Liver (tissue), 3 donors: Measurements from ENCODE around the gene HOXA5.

Experiments used
- ATF3 ChIP-seq: IDR thresholded peaks from 2 replicates; pipeline ENCODE4 v1.6.1; 2016; ENCODE audit warnings: antibody characterized with exemption
- CTCF ChIP-seq: fragments of 150-350 bp; IDR thresholded peaks from 2 replicates; pipeline ENCODE4 v1.5.1; 2017; ENCODE audit warnings: improper control_type of control experiment, low read depth, low read length; ENCODE audit not compliant: missing input control
- EGR1 ChIP-seq, 2 donors: IDR thresholded peaks; 2 replicates each; pipeline ENCODE4 v1.6.1; 2016 to 2018; ENCODE audit warnings: antibody characterized with exemption in 2 of 2, low read depth in 2 of 2
- FOXA1 ChIP-seq: IDR thresholded peaks from 2 replicates; pipeline ENCODE4 v1.6.1; 2016; ENCODE audit warnings: antibody characterized with exemption
- JUND ChIP-seq, 2 donors: IDR thresholded peaks; 2 replicates each; pipeline ENCODE4 v1.6.1; 2016; ENCODE audit warnings: antibody characterized with exemption in 2 of 2
- MAX ChIP-seq: IDR thresholded peaks from 2 replicates; pipeline ENCODE4 v1.6.1; 2016; ENCODE audit warnings: antibody characterized with exemption
- NR2F2 ChIP-seq: IDR thresholded peaks from 2 replicates; pipeline ENCODE4 v1.6.1; 2016; ENCODE audit warnings: antibody characterized with exemption
- RAD21 ChIP-seq, 2 donors: IDR thresholded peaks; 2 replicates each; pipeline ENCODE4 v1.6.1; 2016; ENCODE audit warnings: antibody characterized with exemption in 2 of 2, mild to moderate bottlenecking in 2 of 2
- REST ChIP-seq: IDR thresholded peaks from 2 replicates; pipeline ENCODE4 v1.6.1; 2016; ENCODE audit warnings: antibody characterized with exemption, mild to moderate bottlenecking
- SP1 ChIP-seq: IDR thresholded peaks from 2 replicates; pipeline ENCODE4 v1.6.1; 2018; ENCODE audit warnings: antibody characterized with exemption, mild to moderate bottlenecking
- TAF1 ChIP-seq: conservative IDR thresholded peaks from 2 replicates; pipeline ENCODE4 v1.6.1; 2016; ENCODE audit warnings: antibody characterized with exemption, mild to moderate bottlenecking
- YY1 ChIP-seq: IDR thresholded peaks from 2 replicates; pipeline ENCODE4 v1.6.1; 2016; ENCODE audit warnings: antibody characterized with exemption, mild to moderate bottlenecking
- ZBTB33 ChIP-seq: IDR thresholded peaks from 2 replicates; pipeline ENCODE4 v1.6.1; 2016; ENCODE audit warnings: antibody characterized with exemption
- donor health status: healthy.
- donor health status: healthy.

- TF ChIP-seq CTCF = no peak
- TF ChIP-seq MAX = no peak
- TF ChIP-seq ATF3 = no peak
- no peak for TF ChIP-seq REST
- no peak for TF ChIP-seq RAD21 (IDR thresholded peaks at IDR 0.05)
- no peak for TF ChIP-seq JUND (IDR thresholded peaks at IDR 0.05)
- TF ChIP-seq SP1 = no peak
- no peak for TF ChIP-seq YY1
- no peak for TF ChIP-seq TAF1
- no peak for TF ChIP-seq ZBTB33
- TF ChIP-seq NR2F2 = no peak
- no peak for TF ChIP-seq EGR1 (IDR thresholded peaks at IDR 0.05; ENCODE audit: low read depth in 2 of 2)
- no peak for TF ChIP-seq FOXA1
Measured at GRCh38 chr7:27188386-27189294, 45.2 kb upstream of the HOXA5 start.
